Vein endothelial cell (primary cell): ENCODE results near the gene TMC6. TPM values are rescaled to one million over a fixed set of nuclear protein-coding genes. Genes with fewer than 3 reads are reported as not detected.

Experiments used
- small RNA-seq: library from RNA; depleted of rRNA; stranded (forward); fragments of <200 nt; gene quantifications from one replicate; pipeline ENCODE3, GENCODE V24; 2012
- total RNA-seq: library from RNA; depleted of rRNA; stranded (reverse); fragments of >200 nt; gene quantifications from 2 replicates; pipeline ENCODE4 v1.2.3, GENCODE V29; 2012

Gene TMC6
- 31.4 and 40.5 TPM in 2 replicates for total RNA-seq

GRCh38 chr17:78128551-78129350 is at the start of gene TMC6:
Gene TMC6, minus strand, starts transcription at chr17:78128755. Its CDS starts 1,923 bp downstream, at chr17:78126832.

DNA sequence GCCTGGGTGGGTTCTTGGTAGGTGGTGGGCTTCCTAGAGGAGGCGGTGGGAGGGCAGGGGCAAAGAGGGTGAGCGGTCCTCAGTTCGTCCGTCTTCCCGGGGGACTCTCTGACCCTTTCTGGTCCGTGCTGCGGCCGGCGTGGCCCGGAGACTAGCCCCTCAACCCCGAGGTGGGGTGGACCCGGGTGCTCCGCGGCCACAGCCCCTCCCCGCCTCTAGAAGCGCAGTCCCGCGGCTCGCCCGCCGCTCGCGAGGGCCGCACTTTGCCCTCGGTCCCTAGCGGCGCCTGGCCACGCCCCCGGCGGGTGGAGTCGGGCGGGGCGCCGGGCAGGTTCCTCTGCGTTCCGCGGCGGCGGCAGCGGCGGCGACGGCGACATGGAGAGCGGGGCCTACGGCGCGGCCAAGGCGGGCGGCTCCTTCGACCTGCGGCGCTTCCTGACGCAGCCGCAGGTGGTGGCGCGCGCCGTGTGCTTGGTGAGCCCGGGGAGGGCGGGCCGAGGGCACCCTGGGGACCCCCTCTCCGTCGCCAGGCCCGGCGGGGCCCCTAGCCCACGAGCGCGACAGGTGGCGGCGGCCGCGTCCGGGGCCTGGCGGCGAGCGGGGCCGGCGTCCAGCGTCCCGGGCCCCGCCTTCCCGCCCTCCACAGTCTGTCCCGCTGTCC is 39.8 kb upstream of the TMC6 start, which contains the start of gene SYNGR2:
Gene SYNGR2, plus strand, starts transcription at position 340 of the 661 bp plus-strand sequence. Its CDS starts 36 bp downstream, at position 376.

DNA sequence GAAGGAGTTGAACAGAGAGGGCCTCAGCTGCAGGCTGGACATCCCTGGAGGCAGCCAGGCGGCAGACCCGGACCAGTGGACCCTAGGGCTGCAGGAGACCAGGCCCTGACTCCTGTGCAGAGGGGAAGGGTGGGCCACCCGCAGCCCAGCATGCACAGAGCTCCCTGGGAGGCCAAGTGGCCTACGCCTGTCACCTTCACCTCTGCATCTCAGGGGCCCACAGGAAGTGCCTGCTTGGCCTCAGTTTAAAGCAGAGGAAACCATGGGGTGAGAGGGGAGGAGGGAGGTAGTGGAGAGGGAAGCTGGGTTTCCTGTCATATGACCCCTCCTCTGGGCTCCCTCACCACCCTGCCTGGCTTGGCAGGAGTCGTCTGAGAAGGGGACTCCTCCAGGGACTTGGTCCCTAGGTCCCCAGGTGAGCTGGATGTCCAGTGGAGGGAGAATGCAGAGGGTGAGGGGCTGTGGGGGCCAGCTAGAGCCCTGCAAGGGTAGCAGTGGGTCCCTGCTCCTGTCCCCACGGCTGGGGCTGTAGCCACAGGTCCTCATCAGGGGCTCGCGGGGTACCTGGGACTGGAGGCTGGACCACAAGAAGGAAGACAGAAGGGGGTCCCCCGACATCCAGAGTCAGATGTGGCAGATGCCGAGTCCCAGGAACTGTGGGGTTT is 2.0 kb upstream of the TMC6 start, which contains the start of gene TMC8:
Gene TMC8, plus strand, starts transcription at position 335 of the 665 bp plus-strand sequence. CDS start 818 bp downstream, outside the sequence.

Small RNAs within 50 kb of the gene (small RNA-seq; reads per million reads assigned to genes)
- not detected for gene RNU6-625P

Other genes starting within 250 kb of the TMC6 start
- gene TNRC6C, start 170.1 kb downstream of the TMC6 start, total RNA-seq: 14.1 and 14.4 TPM in 2 replicates
- gene TMC8, start 2.0 kb upstream of the TMC6 start, total RNA-seq: 0.33 and 0.38 TPM in 2 replicates
- gene C17orf99, start 17.6 kb upstream of the TMC6 start, total RNA-seq: not detected in 2 replicates
- 43.2 and 61.1 TPM in 2 replicates for gene SYNGR2, start 39.8 kb upstream of the TMC6 start, total RNA-seq
- 63.7 and 64.9 TPM in 2 replicates for gene TK1, start 58.3 kb upstream of the TMC6 start, total RNA-seq
- 30.7 and 50.3 TPM in 2 replicates for gene AFMID, start 58.6 kb upstream of the TMC6 start, total RNA-seq
- gene BIRC5, start 85.5 kb upstream of the TMC6 start, total RNA-seq: 30.4 and 38.8 TPM in 2 replicates
- not detected in 2 replicates for gene TMEM235, start 102.9 kb upstream of the TMC6 start, total RNA-seq
- gene SOCS3, start 231.3 kb upstream of the TMC6 start, total RNA-seq: 15.0 and 26.7 TPM in 2 replicates
- 42.5 and 54.8 TPM in 2 replicates for gene PGS1, start 249.9 kb upstream of the TMC6 start, total RNA-seq